ENCODE data around the gene PPP6R3.
A peak's percentile ranks its signal among the peaks of the same experiment; 100 is the strongest.

PPP6R3 gene

GRCh38 chr11:68565768-68566167 is 105.2 kb downstream of the PPP6R3 start:
- DNase-seq: no peak

GRCh38 chr11:68567553-68567952 is 107.0 kb downstream of the PPP6R3 start:
- DNase-seq: no peak

GRCh38 chr11:68569357-68569756 is 108.8 kb downstream of the PPP6R3 start:
- peak in 1 of 2 donors; percentile 9 for DNase-seq

- DNase-seq: no peak
Observed at GRCh38 chr11:68570691-68571090, 110.1 kb downstream of the PPP6R3 start.

- DNase-seq: no peak
Observed at GRCh38 chr11:68574308-68574707, 113.8 kb downstream of the PPP6R3 start.

GRCh38 chr11:68575025-68575665 is 114.6 kb downstream of the PPP6R3 start:
- DNase-seq: no peak

- no peak for DNase-seq
Observed at GRCh38 chr11:68579455-68579854, 118.9 kb downstream of the PPP6R3 start.

- DNase-seq: no peak
Observed at GRCh38 chr11:68581439-68581838, 120.9 kb downstream of the PPP6R3 start.

- no peak for DNase-seq
Observed at GRCh38 chr11:68581901-68582300, 121.3 kb downstream of the PPP6R3 start.

- DNase-seq: no peak
Observed at GRCh38 chr11:68582416-68583040, 122.0 kb downstream of the PPP6R3 start.

- no peak for DNase-seq
Observed at GRCh38 chr11:68583041-68583446, 122.5 kb downstream of the PPP6R3 start.

- DNase-seq: peak; percentile 39 to 46
Observed at GRCh38 chr11:68584097-68584496, 123.5 kb downstream of the PPP6R3 start.

GRCh38 chr11:68584991-68585524 is 124.5 kb downstream of the PPP6R3 start:
- no peak for DNase-seq

- no peak for DNase-seq
Observed at GRCh38 chr11:68589547-68590216, 129.1 kb downstream of the PPP6R3 start.

GRCh38 chr11:68591719-68592118 is 131.2 kb downstream of the PPP6R3 start:
- no peak for DNase-seq

GRCh38 chr11:68593441-68593840 is 132.9 kb downstream of the PPP6R3 start:
- no peak for DNase-seq

GRCh38 chr11:68594123-68594522 is 133.6 kb downstream of the PPP6R3 start:
- no peak for DNase-seq

- DNase-seq: no peak
Observed at GRCh38 chr11:68596231-68596630, 135.7 kb downstream of the PPP6R3 start.

GRCh38 chr11:68598816-68599653 is 138.5 kb downstream of the PPP6R3 start:
- DNase-seq: no peak

GRCh38 chr11:68601147-68601546 is 140.6 kb downstream of the PPP6R3 start:
- no peak for DNase-seq

GRCh38 chr11:68609761-68610160 is 149.2 kb downstream of the PPP6R3 start:
- DNase-seq: no peak

- DNase-seq: no peak
Observed at GRCh38 chr11:68610452-68611116, 150.0 kb downstream of the PPP6R3 start.
